Measurements from ENCODE around the gene SMIM34.

SMIM34 gene

DNA sequence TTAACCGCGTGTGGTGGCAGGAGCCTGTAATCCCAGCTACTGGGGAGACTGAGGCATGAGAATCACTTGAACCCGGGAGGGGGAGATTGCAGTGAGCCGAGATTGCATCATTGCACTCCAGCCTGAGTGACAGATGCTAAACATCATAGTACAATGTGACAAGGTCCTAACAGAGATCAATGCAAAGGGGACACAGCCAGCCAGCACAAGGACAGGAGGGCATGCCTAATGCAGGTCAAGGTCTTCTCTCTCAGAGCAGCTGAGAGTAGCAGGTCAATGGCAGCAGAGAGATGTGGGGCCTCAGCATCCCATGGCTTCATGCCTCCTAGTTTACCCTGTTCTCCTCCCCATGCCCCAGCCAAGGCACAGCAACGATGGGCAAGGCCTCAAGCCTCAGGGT, 51.4 kb downstream of the SMIM34 start:
- DNase-seq (ENCODE audit: low read depth), result no peak

- no peak for DNase-seq (ENCODE audit: low read depth)
These were observed 54.0 kb downstream of the SMIM34 start for GRCh38 chr21:34369741-34370140.

Data from non-pigmented ciliary epithelial cell (primary cell).